ENCODE measurements around the gene HEXIM1.
"Not testable (repeated sequence)": the region's sequence is repeated elsewhere in the genome, so short reads cannot be mapped to it uniquely, and the experiment has no call there.

The HEXIM1 gene

GRCh38 chr17:45123930-45124796, 24.1 kb upstream of the HEXIM1 start:
- peak overlapping the region; percentile 23 for H3K27ac ChIP-seq (ENCODE audit: low read length)
- no peaks in the 10 kb centered on the region for H3K9me3 ChIP-seq (ENCODE audit: control insufficient read depth in 1 of 2, low read length in 2 of 2)
- no peaks in the 10 kb centered on the region for H3K27me3 ChIP-seq (ENCODE audit: low read depth, low read length)
- no peak overlapping the region for H3K4me3 ChIP-seq (ENCODE audit: low read depth in 1 of 2, low read length in 2 of 2)
- peaks cover 0 to 14% of the 10 kb centered on the region in 2 donors for H3K36me3 ChIP-seq (ENCODE audit: control insufficient read depth in 1 of 2, insufficient read depth in 2 of 2, low read length in 2 of 2)
- H3K4me1 ChIP-seq (ENCODE audit: control insufficient read depth in 1 of 2, insufficient read depth in 2 of 2, low read length in 2 of 2): peaks cover 13 to 23% of the 10 kb centered on the region in 2 donors

GRCh38 chr17:45124797-45125122, 23.5 kb upstream of the HEXIM1 start:
- Histone ChIP-seq H3K27ac (ENCODE audit: low read length) (peak overlapping the region; percentile 23), H3K4me1 (ENCODE audit: control insufficient read depth in 1 of 2, insufficient read depth in 2 of 2, low read length in 2 of 2) (peaks cover 13 to 25% of the 10 kb centered on the region in 2 donors)
- not testable (repeated sequence) for H3K4me3 ChIP-seq (ENCODE audit: low read depth in 1 of 2, low read length in 2 of 2); H3K9me3 ChIP-seq (ENCODE audit: control insufficient read depth in 1 of 2, low read length in 2 of 2); H3K27me3 ChIP-seq (ENCODE audit: low read depth, low read length); H3K36me3 ChIP-seq (ENCODE audit: control insufficient read depth in 1 of 2, insufficient read depth in 2 of 2, low read length in 2 of 2)

- peaks cover 0 to 2% of the 10 kb centered on the region in 2 donors for H3K36me3 ChIP-seq (ENCODE audit: control insufficient read depth in 1 of 2, insufficient read depth in 2 of 2, low read length in 2 of 2)
- H3K9me3 ChIP-seq (ENCODE audit: control insufficient read depth in 1 of 2, low read length in 2 of 2): no peaks in the 10 kb centered on the region
- no peak overlapping the region for H3K27ac ChIP-seq (ENCODE audit: low read length)
- no peaks in the 10 kb centered on the region for H3K27me3 ChIP-seq (ENCODE audit: low read depth, low read length)
- H3K4me1 ChIP-seq (ENCODE audit: control insufficient read depth in 1 of 2, insufficient read depth in 2 of 2, low read length in 2 of 2): peaks cover 13 to 26% of the 10 kb centered on the region in 2 donors
- H3K4me3 ChIP-seq (ENCODE audit: low read depth in 1 of 2, low read length in 2 of 2): no peak overlapping the region
These were observed 22.8 kb upstream of the HEXIM1 start for GRCh38 chr17:45125509-45125908.

- H3K9me3 ChIP-seq (ENCODE audit: control insufficient read depth in 1 of 2, low read length in 2 of 2): no peaks in the 10 kb centered on the region
- no peak overlapping the region for H3K4me3 ChIP-seq (ENCODE audit: low read depth in 1 of 2, low read length in 2 of 2)
- H3K4me1 ChIP-seq (ENCODE audit: control insufficient read depth in 1 of 2, insufficient read depth in 2 of 2, low read length in 2 of 2): peaks cover 13 to 41% of the 10 kb centered on the region in 2 donors
- no peaks in the 10 kb centered on the region for H3K27me3 ChIP-seq (ENCODE audit: low read depth, low read length)
- no peak overlapping the region for H3K27ac ChIP-seq (ENCODE audit: low read length)
- no peaks in the 10 kb centered on the region for H3K36me3 ChIP-seq (ENCODE audit: control insufficient read depth in 1 of 2, insufficient read depth in 2 of 2, low read length in 2 of 2)
These were observed 21.1 kb upstream of the HEXIM1 start for GRCh38 chr17:45127207-45127547.

- peaks cover 13 to 41% of the 10 kb centered on the region in 2 donors for H3K4me1 ChIP-seq (ENCODE audit: control insufficient read depth in 1 of 2, insufficient read depth in 2 of 2, low read length in 2 of 2)
- H3K27ac ChIP-seq (ENCODE audit: low read length): no peak overlapping the region
- no peak overlapping the region for H3K4me3 ChIP-seq (ENCODE audit: low read depth in 1 of 2, low read length in 2 of 2)
- H3K27me3 ChIP-seq (ENCODE audit: low read depth, low read length): no peaks in the 10 kb centered on the region
- H3K9me3 ChIP-seq (ENCODE audit: control insufficient read depth in 1 of 2, low read length in 2 of 2): no peaks in the 10 kb centered on the region
- H3K36me3 ChIP-seq (ENCODE audit: control insufficient read depth in 1 of 2, insufficient read depth in 2 of 2, low read length in 2 of 2): no peaks in the 10 kb centered on the region
These were observed 20.6 kb upstream of the HEXIM1 start for GRCh38 chr17:45127548-45128300.

GRCh38 chr17:45128331-45128730, 19.9 kb upstream of the HEXIM1 start:
- H3K4me3 ChIP-seq (ENCODE audit: low read depth in 1 of 2, low read length in 2 of 2): no peak overlapping the region
- no peaks in the 10 kb centered on the region for H3K9me3 ChIP-seq (ENCODE audit: control insufficient read depth in 1 of 2, low read length in 2 of 2)
- no peaks in the 10 kb centered on the region for H3K36me3 ChIP-seq (ENCODE audit: control insufficient read depth in 1 of 2, insufficient read depth in 2 of 2, low read length in 2 of 2)
- H3K27ac ChIP-seq (ENCODE audit: low read length): no peak overlapping the region
- H3K27me3 ChIP-seq (ENCODE audit: low read depth, low read length): no peaks in the 10 kb centered on the region
- H3K4me1 ChIP-seq (ENCODE audit: control insufficient read depth in 1 of 2, insufficient read depth in 2 of 2, low read length in 2 of 2): peaks cover 13 to 41% of the 10 kb centered on the region in 2 donors

GRCh38 chr17:45128989-45129388, 19.3 kb upstream of the HEXIM1 start:
- Histone ChIP-seq H3K4me3 (ENCODE audit: low read depth in 1 of 2, low read length in 2 of 2) (no peak overlapping the region), H3K9me3 (ENCODE audit: control insufficient read depth in 1 of 2, low read length in 2 of 2) (no peaks in the 10 kb centered on the region), H3K4me1 (ENCODE audit: control insufficient read depth in 1 of 2, insufficient read depth in 2 of 2, low read length in 2 of 2) (peaks cover 12 to 37% of the 10 kb centered on the region in 2 donors), H3K36me3 (ENCODE audit: control insufficient read depth in 1 of 2, insufficient read depth in 2 of 2, low read length in 2 of 2) (no peaks in the 10 kb centered on the region), H3K27ac (ENCODE audit: low read length) (no peak overlapping the region), H3K27me3 (ENCODE audit: low read depth, low read length) (no peaks in the 10 kb centered on the region)

- Histone ChIP-seq H3K36me3 (ENCODE audit: control insufficient read depth in 1 of 2, insufficient read depth in 2 of 2, low read length in 2 of 2) (no peaks in the 10 kb centered on the region), H3K4me3 (ENCODE audit: low read depth in 1 of 2, low read length in 2 of 2) (no peak overlapping the region), H3K27ac (ENCODE audit: low read length) (no peak overlapping the region), H3K27me3 (ENCODE audit: low read depth, low read length) (no peaks in the 10 kb centered on the region), H3K9me3 (ENCODE audit: control insufficient read depth in 1 of 2, low read length in 2 of 2) (no peaks in the 10 kb centered on the region), H3K4me1 (ENCODE audit: control insufficient read depth in 1 of 2, insufficient read depth in 2 of 2, low read length in 2 of 2) (peaks cover 8 to 36% of the 10 kb centered on the region in 2 donors)
These were observed 18.8 kb upstream of the HEXIM1 start for GRCh38 chr17:45129426-45129939.

- Histone ChIP-seq H3K36me3 (ENCODE audit: control insufficient read depth in 1 of 2, insufficient read depth in 2 of 2, low read length in 2 of 2) (no peaks in the 10 kb centered on the region), H3K4me3 (ENCODE audit: low read depth in 1 of 2, low read length in 2 of 2) (no peak overlapping the region), H3K4me1 (ENCODE audit: control insufficient read depth in 1 of 2, insufficient read depth in 2 of 2, low read length in 2 of 2) (peaks cover 6 to 36% of the 10 kb centered on the region in 2 donors), H3K9me3 (ENCODE audit: control insufficient read depth in 1 of 2, low read length in 2 of 2) (no peaks in the 10 kb centered on the region), H3K27me3 (ENCODE audit: low read depth, low read length) (no peaks in the 10 kb centered on the region), H3K27ac (ENCODE audit: low read length) (no peak overlapping the region)
These were observed 18.2 kb upstream of the HEXIM1 start for GRCh38 chr17:45129940-45130680.

- Histone ChIP-seq H3K27ac (ENCODE audit: low read length) (no peak overlapping the region), H3K27me3 (ENCODE audit: low read depth, low read length) (no peaks in the 10 kb centered on the region), H3K36me3 (ENCODE audit: control insufficient read depth in 1 of 2, insufficient read depth in 2 of 2, low read length in 2 of 2) (no peaks in the 10 kb centered on the region), H3K4me1 (ENCODE audit: control insufficient read depth in 1 of 2, insufficient read depth in 2 of 2, low read length in 2 of 2) (peaks cover 6 to 41% of the 10 kb centered on the region in 2 donors), H3K9me3 (ENCODE audit: control insufficient read depth in 1 of 2, low read length in 2 of 2) (no peaks in the 10 kb centered on the region), H3K4me3 (ENCODE audit: low read depth in 1 of 2, low read length in 2 of 2) (peak overlapping the region; percentile 54 to 87)
These were observed 17.3 kb upstream of the HEXIM1 start for GRCh38 chr17:45130681-45131615.

Data from muscle layer of duodenum (tissue), 2 donors.